ENCODE measurements around the gene ABCB7. TPM values are rescaled to one million over a fixed set of nuclear protein-coding genes. Genes with fewer than 3 reads are reported as not detected.

Gene ABCB7
- 16.9 and 19.2 TPM in 2 replicates for total RNA-seq

GRCh38 chrX:75155827-75156525, at the start of gene ABCB7:
Gene ABCB7 (minus strand): TSS chrX:75156283. CDS start chrX:75156272, 11 bp downstream.

Small RNAs within 50 kb of the gene (small RNA-seq; reads per million reads assigned to genes)
- gene BUD31P2 (ENCODE audit: low replicate concordance), result not detected
- gene RNU6-562P (ENCODE audit: low replicate concordance), result not detected

Other genes starting within 250 kb of the ABCB7 start
- not detected in 2 replicates for gene NEXMIF, start 230.8 kb downstream of the ABCB7 start, total RNA-seq
- gene UPRT, start 117.8 kb upstream of the ABCB7 start, total RNA-seq, result 6.8 and 12.2 TPM in 2 replicates